ENCODE measurements around the gene FRMD4A.

DNA sequence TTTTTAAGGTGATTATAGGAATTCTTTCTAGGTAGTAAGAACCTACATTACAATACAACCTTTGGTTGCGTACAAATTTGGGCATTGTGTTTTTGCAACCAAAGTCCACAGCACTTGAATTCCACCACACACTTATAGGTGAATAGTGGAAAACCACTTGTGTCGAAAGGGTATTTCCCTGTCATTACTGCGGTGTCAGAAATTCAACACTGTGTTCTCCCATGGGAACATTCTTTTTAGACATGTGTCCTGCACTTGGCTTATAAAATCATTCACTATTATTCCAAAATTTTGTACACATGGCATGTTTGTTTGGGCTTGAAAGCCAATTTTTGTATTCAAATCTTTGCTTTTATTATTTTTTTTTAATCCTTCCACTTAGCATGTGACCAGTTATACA is 410.3 kb downstream of the FRMD4A start:
- TF ChIP-seq EZH2 (IDR thresholded peaks at IDR 0.05; ENCODE audit: low read length): no peak
- TF ChIP-seq, protein P1, sequence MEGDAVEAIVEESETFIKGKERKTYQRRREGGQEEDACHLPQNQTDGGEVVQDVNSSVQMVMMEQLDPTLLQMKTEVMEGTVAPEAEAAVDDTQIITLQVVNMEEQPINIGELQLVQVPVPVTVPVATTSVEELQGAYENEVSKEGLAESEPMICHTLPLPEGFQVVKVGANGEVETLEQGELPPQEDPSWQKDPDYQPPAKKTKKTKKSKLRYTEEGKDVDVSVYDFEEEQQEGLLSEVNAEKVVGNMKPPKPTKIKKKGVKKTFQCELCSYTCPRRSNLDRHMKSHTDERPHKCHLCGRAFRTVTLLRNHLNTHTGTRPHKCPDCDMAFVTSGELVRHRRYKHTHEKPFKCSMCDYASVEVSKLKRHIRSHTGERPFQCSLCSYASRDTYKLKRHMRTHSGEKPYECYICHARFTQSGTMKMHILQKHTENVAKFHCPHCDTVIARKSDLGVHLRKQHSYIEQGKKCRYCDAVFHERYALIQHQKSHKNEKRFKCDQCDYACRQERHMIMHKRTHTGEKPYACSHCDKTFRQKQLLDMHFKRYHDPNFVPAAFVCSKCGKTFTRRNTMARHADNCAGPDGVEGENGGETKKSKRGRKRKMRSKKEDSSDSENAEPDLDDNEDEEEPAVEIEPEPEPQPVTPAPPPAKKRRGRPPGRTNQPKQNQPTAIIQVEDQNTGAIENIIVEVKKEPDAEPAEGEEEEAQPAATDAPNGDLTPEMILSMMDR (optimal IDR thresholded peaks at IDR 0.05 in 1 of 3, IDR thresholded peaks at IDR 0.05 in 1 of 3, conservative IDR thresholded peaks at IDR 0.05 in 1 of 3; ENCODE audit: extremely low read depth in 1 of 3, insufficient read depth in 2 of 3, low read length in 3 of 3): no peak
